SH-SY5Y (cell line): ENCODE results near the gene S100G.

Experiments used
- GATA2 ChIP-seq: IDR thresholded peaks from 2 replicates; pipeline ENCODE4 v1.6.1; 2011; ENCODE audit warnings: mild to moderate bottlenecking, low read depth, low read length
- GATA3 ChIP-seq: IDR thresholded peaks from 2 replicates; pipeline ENCODE4 v1.6.1; 2011; ENCODE audit warnings: low read depth, mild to moderate bottlenecking, low read length, moderate library complexity

DNA sequence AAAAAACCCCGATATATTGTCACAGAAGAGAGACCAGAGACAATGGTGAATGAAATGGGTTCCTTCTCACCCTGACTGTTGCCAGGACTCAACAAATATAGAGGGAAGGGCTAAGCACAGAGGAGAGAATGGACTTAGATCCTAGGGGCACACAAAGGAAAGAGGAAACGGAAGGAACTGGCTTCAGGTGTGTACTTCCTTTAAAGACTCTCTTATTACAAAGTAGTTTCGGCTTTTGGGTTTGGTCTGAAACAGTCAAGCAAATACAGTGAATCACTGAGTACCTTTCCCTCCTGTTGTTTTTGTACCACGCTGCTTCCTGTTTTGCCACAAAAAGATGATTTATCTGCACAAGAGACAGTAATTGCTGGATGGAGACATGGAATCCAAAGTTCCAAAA is 46.1 kb upstream of the S100G start:
- no peak for TF ChIP-seq GATA2
- no peak for TF ChIP-seq GATA3
